Mesenchymal stem cell (in vitro differentiated cells and primary cell): ENCODE data around the gene KCNQ5.

Experiments
- DNase-seq: peaks from one replicate; pipeline ENCODE4 v3.0.0-alpha.2; 2013
- H2AFZ ChIP-seq: one replicate; pipeline ENCODE4 v1.6.1; 2013; ENCODE audit warnings: low read depth, mild to moderate bottlenecking, control low read depth, inconsistent platforms, low read length, moderate library complexity
- H2AK5ac ChIP-seq: 2 replicates; pipeline ENCODE4 v1.6.1; 2013; ENCODE audit warnings: low read length, moderate library complexity, mild to moderate bottlenecking, inconsistent platforms; ENCODE audit not compliant: severe bottlenecking
- H2BK120ac ChIP-seq: one replicate; pipeline ENCODE4 v1.6.1; 2013; ENCODE audit warnings: low read depth, mild to moderate bottlenecking, inconsistent platforms, low read length, moderate library complexity
- H2BK12ac ChIP-seq, 2 experiments: one replicate each; pipeline ENCODE4 v1.6.1; 2013; ENCODE audit warnings: inconsistent platforms in 2 of 2, low read length in 2 of 2, mild to moderate bottlenecking in 2 of 2, moderate library complexity in 2 of 2, control low read depth in 1 of 2
- H2BK15ac ChIP-seq: one replicate; pipeline ENCODE4 v1.6.1; 2013; ENCODE audit warnings: mild to moderate bottlenecking, low read depth, inconsistent platforms; ENCODE audit not compliant: poor library complexity, severe bottlenecking
- H2BK5ac ChIP-seq: 2 replicates; pipeline ENCODE4 v1.6.1; 2013; ENCODE audit warnings: low read depth, mild to moderate bottlenecking, low read length, control low read depth, inconsistent platforms; ENCODE audit not compliant: poor library complexity, severe bottlenecking
- H3K14ac ChIP-seq, 2 experiments: one replicate each; pipeline ENCODE4 v1.6.1; 2013; ENCODE audit warnings: inconsistent platforms in 2 of 2, low read length in 2 of 2, control low read depth in 1 of 2, mild to moderate bottlenecking in 1 of 2, moderate library complexity in 1 of 2
- H3K18ac ChIP-seq, 2 experiments: one replicate each; pipeline ENCODE4 v1.6.1; 2013; ENCODE audit warnings: inconsistent platforms in 2 of 2, low read length in 2 of 2, control low read depth in 1 of 2, low read depth in 1 of 2, mild to moderate bottlenecking in 1 of 2
- H3K23ac ChIP-seq, 2 experiments: one replicate each; pipeline ENCODE4 v1.6.1; 2013; ENCODE audit warnings: inconsistent platforms in 2 of 2, low read length in 2 of 2, mild to moderate bottlenecking in 2 of 2, moderate library complexity in 2 of 2, control low read depth in 1 of 2
- H3K27ac ChIP-seq: 2 replicates; pipeline ENCODE4 v1.5.1; 2013; ENCODE audit warnings: mild to moderate bottlenecking, moderate library complexity, low read length, control low read depth, inconsistent platforms; ENCODE audit not compliant: poor library complexity, severe bottlenecking
- H3K27me3 ChIP-seq, 2 experiments: 2 replicates each; pipeline versions ENCODE4 v1.6.1 to v1.7.0; 2013; ENCODE audit warnings: low read length in 2 of 2, mild to moderate bottlenecking in 2 of 2, moderate library complexity in 2 of 2, control low read depth in 1 of 2, inconsistent platforms in 1 of 2; ENCODE audit not compliant: control insufficient read depth in 1 of 2, insufficient read depth in 1 of 2
- H3K36me3 ChIP-seq, 2 experiments: 2 replicates each; pipeline versions ENCODE4 v1.6.1 to v1.7.0; 2013; ENCODE audit warnings: low read length in 2 of 2, control low read depth in 1 of 2, inconsistent platforms in 1 of 2, low read depth in 1 of 2, mild to moderate bottlenecking in 1 of 2; ENCODE audit not compliant: insufficient read depth in 2 of 2, control insufficient read depth in 1 of 2
- H3K4ac ChIP-seq, 2 experiments: one replicate each; pipeline ENCODE4 v1.6.1; 2013; ENCODE audit warnings: inconsistent platforms in 2 of 2, low read length in 2 of 2, mild to moderate bottlenecking in 2 of 2, moderate library complexity in 2 of 2, control low read depth in 1 of 2, low read depth in 1 of 2
- H3K4me1 ChIP-seq: 2 replicates; pipeline ENCODE4 v1.6.1; 2013; ENCODE audit warnings: low read depth, low read length, control low read depth; ENCODE audit not compliant: control insufficient read depth, insufficient read depth
- H3K4me2 ChIP-seq: 2 replicates; pipeline ENCODE4 v1.6.1; 2013; ENCODE audit warnings: low read length, mild to moderate bottlenecking, inconsistent platforms; ENCODE audit not compliant: poor library complexity, severe bottlenecking
- H3K4me3 ChIP-seq, 2 experiments: 2 replicates each; pipeline versions ENCODE4 v1.5.1 to v1.7.0; 2013; ENCODE audit warnings: low read length in 2 of 2, mild to moderate bottlenecking in 2 of 2, control low read depth in 1 of 2, low read depth in 1 of 2; ENCODE audit not compliant: insufficient read depth in 1 of 2
- H3K79me1 ChIP-seq: replicated peaks from 2 replicates; pipeline ENCODE4 v1.6.1; 2013; ENCODE audit warnings: mild to moderate bottlenecking, control low read depth, low read length, inconsistent platforms; ENCODE audit not compliant: poor library complexity, severe bottlenecking
- H3K9ac ChIP-seq: 2 replicates; pipeline ENCODE4 v1.7.0; 2013; ENCODE audit warnings: mild to moderate bottlenecking, low read length, moderate library complexity
- H3K9me3 ChIP-seq: 2 replicates; pipeline ENCODE4 v1.7.0; 2013; ENCODE audit warnings: mild to moderate bottlenecking, low read length; ENCODE audit not compliant: control insufficient read depth
- H4K8ac ChIP-seq: one replicate; pipeline ENCODE4 v1.6.1; 2013; ENCODE audit warnings: inconsistent platforms, mild to moderate bottlenecking, low read length, moderate library complexity
- H4K91ac ChIP-seq: one replicate; pipeline ENCODE4 v1.6.1; 2013; ENCODE audit warnings: mild to moderate bottlenecking, low read length, inconsistent platforms
- WGBS: methylation state at CpG from one replicate; pipeline ENCODE4 v1.1.7; 2013; ENCODE audit warnings: mixed read lengths; 5-methylcytosine and 5-hydroxymethylcytosine counted together

Gene KCNQ5

GRCh38 chr6:73032586-73032985, 410.7 kb downstream of the KCNQ5 start:
- 90% methylated on average over 1 of the region's 2 CpGs for WGBS
- no peak for DNase-seq

GRCh38 chr6:73036689-73037088, 414.8 kb downstream of the KCNQ5 start:
- WGBS, result 77% methylated on average over 3 of the region's 4 CpGs
- H2BK15ac ChIP-seq, result no peak overlapping the region
- no peak overlapping the region for H3K9ac ChIP-seq
- H4K8ac ChIP-seq, result no peak overlapping the region
- H3K4me2 ChIP-seq, result no peak overlapping the region
- H3K23ac ChIP-seq, result no peak overlapping the region
- H2AFZ ChIP-seq, result no peak overlapping the region
- H3K27ac ChIP-seq, result no peak overlapping the region
- H2AK5ac ChIP-seq, result no peak overlapping the region
- no peak overlapping the region for H4K91ac ChIP-seq
- H2BK12ac ChIP-seq, result no peak overlapping the region
- no peak overlapping the region for H3K14ac ChIP-seq
- H2BK120ac ChIP-seq, result no peak overlapping the region
- no peak overlapping the region for H2BK5ac ChIP-seq
- H3K27me3 ChIP-seq, result no peaks in the 10 kb centered on the region
- DNase-seq, result no peak
- H3K4me3 ChIP-seq, result no peak overlapping the region
- H3K36me3 ChIP-seq, result no peaks in the 10 kb centered on the region
- H3K79me1 ChIP-seq, result no peaks in the 10 kb centered on the region
- H3K4ac ChIP-seq, result no peak overlapping the region
- peaks cover 27% of the 10 kb centered on the region for H3K9me3 ChIP-seq
- H3K18ac ChIP-seq, result no peak overlapping the region
- H3K4me1 ChIP-seq, result no peaks in the 10 kb centered on the region

More at GRCh38 chr6:73032586-73032985, 410.7 kb downstream of the KCNQ5 start:
- Histone ChIP-seq H3K4me1 (no peaks in the 10 kb centered on the region), H3K18ac (no peak overlapping the region), H3K14ac (no peak overlapping the region), H2AFZ (no peak overlapping the region), H2BK15ac (no peak overlapping the region), H2AK5ac (no peak overlapping the region), H3K4me3 (no peak overlapping the region), H2BK12ac (no peak overlapping the region), H3K9me3 (no peaks in the 10 kb centered on the region), H4K8ac (no peak overlapping the region), H4K91ac (no peak overlapping the region), H3K9ac (no peak overlapping the region), H3K36me3 (no peaks in the 10 kb centered on the region), H3K27ac (no peak overlapping the region), H3K79me1 (no peaks in the 10 kb centered on the region), H2BK120ac (no peak overlapping the region), H3K4me2 (no peak overlapping the region), H2BK5ac (no peak overlapping the region), H3K27me3 (no peaks in the 10 kb centered on the region), H3K23ac (no peak overlapping the region), H3K4ac (no peak overlapping the region)

GRCh38 chr6:73041051-73041450, 419.2 kb downstream of the KCNQ5 start:
- no peak overlapping the region for H2AFZ ChIP-seq
- H3K4ac ChIP-seq, result no peak overlapping the region
- H3K27ac ChIP-seq, result no peak overlapping the region
- no peaks in the 10 kb centered on the region for H3K36me3 ChIP-seq
- no peak overlapping the region for H2BK15ac ChIP-seq
- WGBS, result 94% methylated on average over 3 of the region's 3 CpGs
- no peak overlapping the region for H3K14ac ChIP-seq
- H3K4me2 ChIP-seq, result no peak overlapping the region
- H3K9me3 ChIP-seq, result peaks cover 32% of the 10 kb centered on the region
- no peak overlapping the region for H2BK5ac ChIP-seq
- no peak overlapping the region for H4K91ac ChIP-seq
- H4K8ac ChIP-seq, result no peak overlapping the region
- no peaks in the 10 kb centered on the region for H3K27me3 ChIP-seq
- H2AK5ac ChIP-seq, result no peak overlapping the region
- H2BK120ac ChIP-seq, result no peak overlapping the region
- H3K79me1 ChIP-seq, result no peaks in the 10 kb centered on the region
- H2BK12ac ChIP-seq, result no peak overlapping the region
- no peak for DNase-seq
- no peak overlapping the region for H3K23ac ChIP-seq
- no peak overlapping the region for H3K4me3 ChIP-seq
- H3K9ac ChIP-seq, result no peak overlapping the region
- no peak overlapping the region for H3K18ac ChIP-seq
- no peaks in the 10 kb centered on the region for H3K4me1 ChIP-seq

DNA sequence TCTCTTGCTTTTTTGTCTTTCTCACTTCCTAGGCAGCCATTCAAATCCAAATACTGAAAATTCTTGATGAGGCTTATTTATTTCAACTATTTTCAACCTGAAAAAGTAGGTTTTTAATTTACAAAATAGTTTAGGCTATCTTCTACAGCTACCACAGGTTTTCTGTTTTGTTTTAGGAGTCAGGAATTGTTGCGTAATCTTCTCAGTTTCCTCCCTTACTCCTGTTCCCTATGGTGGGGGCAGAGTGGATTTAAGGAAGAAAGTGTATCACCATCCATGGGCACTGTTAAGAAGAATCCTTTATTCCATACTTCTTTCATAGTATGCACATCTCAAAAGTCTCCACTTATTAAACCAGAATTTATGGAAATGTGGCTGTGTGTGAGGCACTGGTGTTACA, 421.0 kb downstream of the KCNQ5 start:
- H3K14ac ChIP-seq, result no peak overlapping the region

More for the DNA sequence above, 421.0 kb downstream of the KCNQ5 start:
- Histone ChIP-seq H2BK5ac (no peak overlapping the region), H3K18ac (no peak overlapping the region), H3K9ac (no peak overlapping the region), H2AK5ac (no peak overlapping the region), H3K4ac (no peak overlapping the region), H2BK120ac (no peak overlapping the region), H3K27ac (no peak overlapping the region), H3K4me3 (no peak overlapping the region), H3K27me3 (no peaks in the 10 kb centered on the region), H3K36me3 (no peaks in the 10 kb centered on the region), H4K8ac (no peak overlapping the region), H4K91ac (no peak overlapping the region), H3K79me1 (no peaks in the 10 kb centered on the region), H2AFZ (no peak overlapping the region), H3K23ac (no peak overlapping the region), H2BK15ac (no peak overlapping the region), H2BK12ac (no peak overlapping the region), H3K4me2 (no peak overlapping the region), H3K9me3 (peaks cover 32% of the 10 kb centered on the region), H3K4me1 (no peaks in the 10 kb centered on the region)
- DNase-seq, result no peak
- WGBS, result no CpG with 5 or more reads among the region's 1 CpG
